ENCODE results near the gene NKX1-2. TPM values are rescaled to one million over a fixed set of nuclear protein-coding genes. Genes with fewer than 3 reads are reported as not detected.

The NKX1-2 gene
- total and polyA plus RNA-seq, 2 experiments from 2014 or later, result 9.8 to 39.4 TPM

- TF ChIP-seq CTCF (conservative IDR thresholded peaks at IDR 0.05; ENCODE audit: low read depth in 2 of 2) (no peak), CREB1 (CRISPR knock-in tag; IDR thresholded peaks at IDR 0.05; ENCODE audit: low read depth) (no peak)
Measured at GRCh38 chr10:124495725-124496124, 45.9 kb upstream of the NKX1-2 start (continued).

- Mint-ChIP-seq H3K27ac (no peak overlapping the region), H3K4me1 (peaks cover 36% of the 10 kb centered on the region), H3K27me3 (ENCODE audit: insufficient read depth, low read depth, poor library complexity) (peaks cover 8% of the 10 kb centered on the region), H3K36me3 (ENCODE audit: low read depth) (peaks cover 30% of the 10 kb centered on the region), H3K9me3 (peaks cover 3% of the 10 kb centered on the region; the same call in 1 of the 3 replicates), H3K4me3 (no peak overlapping the region)
- Histone ChIP-seq H3K4me3 (no peak overlapping the region), H3K79me2 (replicated peaks; ENCODE audit: insufficient read depth) (no peaks in the 10 kb centered on the region), H3K4me1 (ENCODE audit: insufficient read depth) (peaks cover 20% of the 10 kb centered on the region), H3K27ac (ENCODE audit: low read depth) (no peak overlapping the region), H3K36me3 (ENCODE audit: insufficient read depth) (no peaks in the 10 kb centered on the region), H2AFZ (no peak overlapping the region), H4K20me1 (replicated peaks; ENCODE audit: insufficient read depth) (no peaks in the 10 kb centered on the region; the same call in 1 of the 2 replicates), H3K27me3 (ENCODE audit: insufficient read depth) (no peaks in the 10 kb centered on the region), H3K4me2 (no peak overlapping the region), H3K9me2 (ENCODE audit: insufficient read depth) (no peaks in the 10 kb centered on the region), H3F3A (replicated peaks; ENCODE audit: low read depth) (0 out of 2 replicates have a peak, but pooled peaks cover 5% of the 10 kb centered on the region)
- no peak for DNase-seq (ENCODE audit: low spot score)
- ATAC-seq, result no peak
- no peak for TF ChIP-seq ZNF462 (CRISPR knock-in tag; IDR thresholded peaks at IDR 0.05)
- TF ChIP-seq ZNF331 (CRISPR knock-in tag; IDR thresholded peaks at IDR 0.05; ENCODE audit: low read depth), result no peak
- TF ChIP-seq, protein P1, sequence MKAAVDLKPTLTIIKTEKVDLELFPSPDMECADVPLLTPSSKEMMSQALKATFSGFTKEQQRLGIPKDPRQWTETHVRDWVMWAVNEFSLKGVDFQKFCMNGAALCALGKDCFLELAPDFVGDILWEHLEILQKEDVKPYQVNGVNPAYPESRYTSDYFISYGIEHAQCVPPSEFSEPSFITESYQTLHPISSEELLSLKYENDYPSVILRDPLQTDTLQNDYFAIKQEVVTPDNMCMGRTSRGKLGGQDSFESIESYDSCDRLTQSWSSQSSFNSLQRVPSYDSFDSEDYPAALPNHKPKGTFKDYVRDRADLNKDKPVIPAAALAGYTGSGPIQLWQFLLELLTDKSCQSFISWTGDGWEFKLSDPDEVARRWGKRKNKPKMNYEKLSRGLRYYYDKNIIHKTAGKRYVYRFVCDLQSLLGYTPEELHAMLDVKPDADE (IDR thresholded peaks at IDR 0.05), result no peak
- no peak for TF ChIP-seq EZH2phosphoT487 (IDR thresholded peaks at IDR 0.05; ENCODE audit: unreplicated experiment)
- no peak for TF ChIP-seq CREB1 (CRISPR knock-in tag; IDR thresholded peaks at IDR 0.05; ENCODE audit: low read depth)
- no peak for TF ChIP-seq STAT1 (IDR thresholded peaks at IDR 0.05; ENCODE audit: unreplicated experiment)
- TF ChIP-seq ZNF114 (CRISPR knock-in tag; IDR thresholded peaks at IDR 0.05), result no peak
- no peak for TF ChIP-seq POLR2AphosphoS5 (IDR thresholded peaks at IDR 0.05; ENCODE audit: low read depth)
- no peak for TF ChIP-seq JUNB (IDR thresholded peaks at IDR 0.05; ENCODE audit: unreplicated experiment)
- no peak for TF ChIP-seq EZH2 (IDR thresholded peaks at IDR 0.05; ENCODE audit: low read depth, unreplicated experiment)
- TF ChIP-seq CTCF (conservative IDR thresholded peaks at IDR 0.05; ENCODE audit: low read depth in 2 of 2), result no peak
- no peak for TF ChIP-seq NANOG (IDR thresholded peaks at IDR 0.05; ENCODE audit: borderline replicate concordance)
Measured at GRCh38 chr10:124495162-124495561, 45.3 kb upstream of the NKX1-2 start.

Measured in GM23338 (cell line).